HG02938 (cell line): ENCODE results near the gene WFS1.

Experiments
- ATAC-seq: cut with Tn5 transposase; IDR thresholded peaks from one replicate; pipeline ENCODE4 v1.9.1; 2021; ENCODE audit warnings: mild to moderate bottlenecking, moderate library complexity; ENCODE audit not compliant: unreplicated experiment

Gene WFS1

GRCh38 chr4:6235901-6236640, 33.6 kb upstream of the WFS1 start:
- ATAC-seq = no peak

- ATAC-seq = no peak
Measured at GRCh38 chr4:6236816-6237390, 32.7 kb upstream of the WFS1 start.

DNA sequence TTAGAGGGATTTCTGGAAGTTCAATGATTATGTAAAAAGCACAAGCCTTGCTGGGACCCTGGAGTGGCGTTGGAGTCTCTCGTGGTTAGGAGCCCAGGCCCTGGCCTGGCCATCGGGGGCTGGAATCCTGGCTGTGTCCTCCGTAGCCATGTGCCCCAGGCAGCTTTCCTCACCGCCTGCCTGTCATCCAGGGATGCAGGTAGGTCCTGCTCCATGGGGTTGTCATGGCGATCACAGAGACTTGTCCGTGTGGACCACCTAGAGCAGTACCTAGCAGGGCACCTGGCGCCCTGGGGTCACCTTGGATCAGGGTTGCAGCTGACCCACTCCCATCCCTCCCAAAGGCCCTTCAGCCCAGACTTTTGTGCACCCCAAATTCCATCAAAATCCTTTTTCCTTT, 30.2 kb upstream of the WFS1 start:
- no peak for ATAC-seq

DNA sequence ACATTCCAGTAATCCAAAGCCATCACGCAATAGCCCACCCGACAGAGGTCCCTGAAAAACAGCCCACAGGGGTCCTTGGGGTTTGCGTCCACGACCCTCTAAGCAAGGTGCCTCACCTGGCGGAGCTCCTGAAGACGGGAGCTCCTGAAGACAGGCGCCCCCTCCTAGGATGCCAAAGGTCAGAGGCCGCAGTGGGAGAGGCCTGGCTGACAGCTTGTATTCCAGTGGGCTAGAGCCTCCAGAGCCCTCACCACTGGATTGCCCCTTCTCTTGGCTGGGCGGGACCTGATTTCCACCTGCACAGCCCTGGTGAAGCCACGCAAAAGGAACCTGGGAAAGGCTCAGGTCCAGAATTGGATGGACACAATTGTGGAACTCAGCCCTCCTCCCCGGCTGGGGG, 29.7 kb upstream of the WFS1 start:
- ATAC-seq = no peak

DNA sequence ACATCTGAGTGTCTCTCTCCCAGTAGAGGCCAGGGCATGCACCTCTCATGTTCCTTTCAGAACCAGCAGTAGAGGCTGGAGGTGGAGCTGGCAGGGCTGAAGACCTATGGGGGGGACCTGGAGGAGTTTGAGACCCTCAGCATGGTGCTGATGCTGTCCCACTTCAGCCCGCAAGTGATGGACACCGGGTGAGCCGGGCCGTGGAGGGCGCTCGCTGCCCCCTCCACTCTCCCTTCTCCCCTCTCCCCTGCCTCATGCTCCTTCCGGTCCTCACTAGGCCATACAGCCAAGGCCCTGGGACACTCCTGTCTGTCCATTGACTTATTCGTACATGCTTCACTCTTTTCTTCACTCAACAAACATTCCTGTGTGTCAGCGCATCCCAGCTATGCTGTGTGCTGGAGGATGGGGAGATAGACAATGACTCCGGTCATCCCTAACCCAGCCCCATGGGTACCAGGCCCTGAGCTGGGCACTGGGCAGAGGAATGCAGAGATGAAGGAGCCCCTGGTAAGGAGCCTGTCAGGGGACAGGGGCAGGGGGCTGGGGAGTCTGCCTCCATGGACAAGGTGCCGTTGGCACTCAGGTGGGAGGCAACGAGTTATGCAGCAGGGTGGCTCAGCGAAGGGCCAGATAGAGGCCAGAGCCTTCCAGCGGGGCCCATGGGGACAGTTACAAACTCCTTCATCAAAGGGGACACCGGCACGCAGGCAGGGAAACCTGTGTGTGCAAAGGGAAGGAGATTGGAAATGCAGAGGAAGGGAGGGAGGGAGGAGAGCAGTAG, 28.4 kb upstream of the WFS1 start:
- no peak for ATAC-seq

- no peak for ATAC-seq
Measured at GRCh38 chr4:6242271-6243029, 27.2 kb upstream of the WFS1 start.

- ATAC-seq = no peak
Measured at GRCh38 chr4:6245246-6246169, 24.1 kb upstream of the WFS1 start.

GRCh38 chr4:6246170-6246634, 23.4 kb upstream of the WFS1 start:
- ATAC-seq = no peak

- no peak for ATAC-seq
Measured at GRCh38 chr4:6248394-6248793, 21.3 kb upstream of the WFS1 start.

DNA sequence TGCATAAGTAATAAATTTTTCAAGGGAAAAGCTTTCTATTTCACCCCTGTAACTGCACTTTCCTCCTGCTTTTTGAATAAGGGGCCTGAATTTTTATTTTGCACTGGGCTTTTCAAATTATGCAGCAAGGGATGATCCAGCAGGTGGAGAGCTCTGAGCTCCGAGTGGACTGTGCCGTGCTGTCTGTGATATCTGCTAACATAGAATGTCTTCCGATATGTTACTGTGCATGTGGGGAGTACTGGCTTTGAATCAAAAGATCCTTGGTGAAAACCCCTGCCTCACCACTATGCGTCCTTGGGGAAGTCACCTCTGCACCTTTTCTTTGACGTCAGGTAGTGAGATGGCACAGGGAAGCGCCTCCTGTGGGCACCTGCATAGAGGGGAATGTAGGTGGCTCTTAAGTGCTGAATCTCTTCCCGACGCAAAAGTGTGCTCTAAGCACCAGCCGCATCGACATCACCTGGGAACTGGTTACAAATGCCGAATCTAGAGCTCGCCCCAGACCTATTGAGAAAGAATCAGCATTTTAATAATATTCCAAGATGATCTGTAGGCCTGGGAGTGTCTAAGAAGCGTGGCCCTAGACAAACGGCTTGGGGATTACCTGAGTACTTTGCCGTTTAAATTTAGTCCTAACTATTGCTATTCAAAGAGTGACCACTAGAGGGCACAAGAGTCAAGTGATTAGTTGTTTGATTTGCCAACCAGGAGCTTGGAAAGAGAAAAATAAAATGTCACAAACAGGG, 19.2 kb upstream of the WFS1 start:
- no peak for ATAC-seq

DNA sequence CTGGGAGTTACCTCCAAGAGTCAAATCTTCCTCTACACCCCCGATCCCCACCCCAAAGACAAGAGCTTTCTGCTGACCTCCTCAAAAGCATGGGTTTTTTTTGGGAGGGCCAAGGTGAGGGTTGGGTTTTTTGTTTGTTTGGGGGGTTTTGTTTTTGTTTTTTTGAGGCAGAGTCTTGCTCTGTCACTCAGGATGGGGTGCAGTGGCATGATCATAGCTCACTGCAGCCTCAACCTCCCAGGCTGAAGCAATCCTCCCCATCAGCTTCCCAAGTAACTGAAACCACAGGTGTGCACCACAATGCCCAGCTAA, 18.7 kb upstream of the WFS1 start:
- ATAC-seq = no peak

- no peak for ATAC-seq
Measured at GRCh38 chr4:6251365-6251764, 18.3 kb upstream of the WFS1 start.

DNA sequence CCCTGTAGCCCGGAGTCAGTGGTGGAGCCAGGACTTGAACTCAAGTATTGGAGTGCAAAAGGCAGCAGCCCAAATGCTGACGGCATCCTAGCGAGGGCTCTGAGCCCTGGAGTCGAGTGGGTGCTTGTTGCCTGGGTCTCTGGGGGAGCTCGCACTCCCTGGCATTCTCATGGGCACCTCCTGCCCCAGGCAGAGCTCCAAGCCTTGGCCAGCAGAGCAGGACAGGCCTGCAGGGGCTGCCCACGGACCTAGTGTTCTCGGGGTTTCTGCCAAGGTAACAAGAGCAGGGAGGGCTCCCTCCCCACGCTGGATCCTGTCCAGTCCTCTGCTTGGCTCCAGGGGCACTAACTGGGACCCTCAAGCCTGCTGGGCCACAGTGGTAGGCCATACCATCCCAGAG, 17.6 kb upstream of the WFS1 start:
- no peak for ATAC-seq

DNA sequence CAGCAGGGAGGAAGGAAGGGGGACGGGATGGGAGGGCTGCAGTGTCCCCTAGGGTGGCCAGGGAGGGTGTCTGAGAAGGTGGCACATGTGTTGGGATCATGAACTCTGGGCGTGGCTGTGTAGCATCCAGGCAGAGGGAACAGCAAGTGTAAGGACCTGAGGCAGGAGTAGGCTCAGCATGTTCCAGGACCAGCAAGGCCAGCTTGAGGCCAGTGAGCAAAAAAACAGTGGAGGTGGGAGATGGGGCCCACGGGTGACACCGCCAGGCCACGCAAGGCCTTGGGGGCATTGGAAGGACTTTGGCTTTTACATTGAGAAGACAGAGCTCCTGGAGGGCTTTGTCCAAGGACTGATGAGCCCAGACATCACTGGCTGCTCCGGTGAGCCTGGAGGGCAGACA, 16.5 kb upstream of the WFS1 start:
- ATAC-seq = no peak

DNA sequence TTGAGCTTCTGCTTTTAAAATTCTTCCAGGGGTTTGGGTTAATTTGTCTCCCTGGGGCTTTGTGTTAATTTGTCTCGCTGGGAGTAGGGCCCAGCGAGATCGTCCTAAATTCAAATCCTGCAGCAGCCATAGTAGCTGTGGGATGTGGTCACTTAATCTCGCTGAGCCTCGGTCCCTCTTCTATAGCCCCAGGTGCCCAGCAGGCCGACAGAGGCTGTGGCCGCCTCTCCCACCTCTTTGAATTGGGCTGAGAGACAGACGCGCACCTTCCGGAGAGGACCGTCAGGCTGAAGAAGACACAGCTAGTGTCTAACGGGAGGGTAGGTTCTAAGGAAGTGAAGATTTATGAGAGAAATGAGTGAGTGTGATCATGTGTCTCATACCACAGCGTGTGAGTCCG, 15.7 kb upstream of the WFS1 start:
- ATAC-seq = no peak

DNA sequence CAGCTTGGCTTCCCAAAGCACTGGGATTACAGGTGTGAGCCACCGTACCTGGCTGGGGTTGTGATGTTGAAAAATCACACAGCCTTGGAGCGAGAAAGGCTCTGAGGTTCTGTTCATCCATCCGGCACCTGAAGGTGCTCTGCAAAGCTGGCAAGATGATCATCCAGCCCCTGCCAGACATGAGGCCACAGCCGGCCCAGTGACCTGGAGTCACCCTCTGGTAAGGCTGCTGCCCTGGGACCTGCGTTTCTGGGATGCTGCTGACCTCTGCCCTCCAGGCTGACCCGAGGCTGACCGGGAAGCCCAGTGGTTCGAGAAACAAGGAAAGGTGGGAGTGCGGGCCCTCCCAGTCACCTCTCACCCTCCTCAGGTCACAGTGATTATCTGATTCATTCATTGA, 13.5 kb upstream of the WFS1 start:
- no peak for ATAC-seq

DNA sequence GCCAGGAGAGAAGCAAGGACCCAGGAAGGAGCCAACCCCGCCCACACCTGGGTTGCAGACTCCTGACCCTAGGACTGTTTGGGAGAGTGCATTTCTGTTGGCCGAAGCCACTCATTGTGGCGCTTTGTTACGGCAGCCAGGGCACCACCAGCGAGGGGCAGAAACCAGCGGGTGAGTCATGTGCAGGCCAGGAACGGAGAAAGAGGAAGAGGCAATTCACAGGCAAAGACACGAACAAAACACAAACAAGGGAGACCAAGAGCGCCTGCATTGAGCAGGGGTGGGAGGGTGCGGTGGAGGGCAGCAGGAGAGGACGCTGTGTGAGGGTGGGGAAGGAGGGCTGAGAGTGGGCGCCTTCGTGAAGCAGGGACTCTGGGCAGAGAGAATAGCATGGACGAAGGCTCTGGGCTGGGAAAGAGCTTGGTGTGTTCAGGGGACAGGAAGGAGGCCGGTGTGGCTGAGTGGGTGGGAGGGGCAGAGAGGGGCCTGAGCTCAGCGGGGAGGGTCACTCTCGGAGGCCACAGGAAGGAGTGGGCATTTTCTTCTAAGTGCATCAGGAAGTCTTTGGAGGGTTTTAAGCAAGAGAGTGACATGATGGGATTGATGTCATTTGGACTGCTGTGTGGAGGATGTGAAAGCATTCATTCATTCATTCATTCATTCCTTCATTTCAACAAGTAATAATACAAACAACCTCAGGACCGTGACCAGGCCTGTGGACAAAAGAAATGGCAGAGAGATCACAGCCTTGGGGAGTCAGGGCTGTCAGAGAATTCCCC, 12.2 kb upstream of the WFS1 start:
- no peak for ATAC-seq

- ATAC-seq = no peak
Measured at GRCh38 chr4:6258026-6258360, 11.7 kb upstream of the WFS1 start.

GRCh38 chr4:6258741-6259140, 10.9 kb upstream of the WFS1 start:
- no peak for ATAC-seq
